Measurements from ENCODE around the gene DHRSX. TPM values are rescaled to one million over a fixed set of nuclear protein-coding genes. Genes with fewer than 3 reads are reported as not detected.

Gene DHRSX
- total and polyA plus RNA-seq, 9 of the 15 experiments (the other 6 are each of a cell fraction or from before 2014, with no cell fraction given), result 0.59 to 11.0 (median 6.2) TPM

DNA sequence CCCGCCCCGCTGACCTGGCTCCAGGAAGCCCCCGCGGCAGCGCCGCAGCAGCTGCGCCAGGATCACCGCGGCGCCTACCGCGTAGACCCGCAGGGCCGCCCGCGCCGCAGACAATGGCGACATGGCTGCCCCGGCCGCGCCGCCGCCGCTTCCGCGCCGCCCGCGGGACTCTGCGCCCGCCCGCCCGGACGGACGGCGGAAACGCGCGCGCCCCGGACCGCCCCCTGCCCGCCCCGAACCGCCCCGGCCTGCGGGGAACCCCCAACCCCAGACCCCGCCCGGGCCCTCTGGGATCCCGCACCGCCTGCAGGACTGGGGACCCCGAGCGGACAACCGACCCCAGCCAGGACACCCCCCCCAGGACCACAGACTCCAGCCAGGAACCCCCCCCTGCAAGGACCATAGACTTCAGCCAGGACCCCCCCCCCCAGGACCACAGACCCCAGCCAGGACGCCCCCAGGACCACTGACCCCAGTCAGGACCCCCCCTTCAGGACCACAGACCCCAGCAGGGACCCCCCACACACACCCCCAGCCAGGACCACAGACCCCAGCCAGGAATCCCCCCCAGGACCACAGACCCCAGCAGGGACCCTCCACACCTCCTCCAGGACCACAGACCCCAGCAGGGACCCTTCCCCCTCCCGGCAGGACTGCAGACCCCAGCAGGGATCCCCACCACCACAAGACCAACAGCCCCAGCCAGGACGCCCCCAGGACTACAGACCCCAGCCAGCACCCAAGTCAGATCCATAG is at the start of gene DHRSX, which contains the start of gene ZBED1 (continued):
- TF ChIP-seq XRCC4 (IDR thresholded peaks at IDR 0.05; ENCODE audit: extremely low read depth, insufficient read depth, insufficient read length), result no peak
- peak; percentile 34 for TF ChIP-seq ZFP36 (IDR thresholded peaks at IDR 0.05; ENCODE audit: low read depth, low read length, partially characterized antibody)
- TF ChIP-seq RBM14 (IDR thresholded peaks at IDR 0.05; ENCODE audit: borderline replicate concordance, insufficient read depth, low read depth, low read length), result no peak
- TF ChIP-seq ZKSCAN8 (CRISPR knock-in tag; IDR thresholded peaks at IDR 0.05), result no peak
- TF ChIP-seq, protein P1, sequence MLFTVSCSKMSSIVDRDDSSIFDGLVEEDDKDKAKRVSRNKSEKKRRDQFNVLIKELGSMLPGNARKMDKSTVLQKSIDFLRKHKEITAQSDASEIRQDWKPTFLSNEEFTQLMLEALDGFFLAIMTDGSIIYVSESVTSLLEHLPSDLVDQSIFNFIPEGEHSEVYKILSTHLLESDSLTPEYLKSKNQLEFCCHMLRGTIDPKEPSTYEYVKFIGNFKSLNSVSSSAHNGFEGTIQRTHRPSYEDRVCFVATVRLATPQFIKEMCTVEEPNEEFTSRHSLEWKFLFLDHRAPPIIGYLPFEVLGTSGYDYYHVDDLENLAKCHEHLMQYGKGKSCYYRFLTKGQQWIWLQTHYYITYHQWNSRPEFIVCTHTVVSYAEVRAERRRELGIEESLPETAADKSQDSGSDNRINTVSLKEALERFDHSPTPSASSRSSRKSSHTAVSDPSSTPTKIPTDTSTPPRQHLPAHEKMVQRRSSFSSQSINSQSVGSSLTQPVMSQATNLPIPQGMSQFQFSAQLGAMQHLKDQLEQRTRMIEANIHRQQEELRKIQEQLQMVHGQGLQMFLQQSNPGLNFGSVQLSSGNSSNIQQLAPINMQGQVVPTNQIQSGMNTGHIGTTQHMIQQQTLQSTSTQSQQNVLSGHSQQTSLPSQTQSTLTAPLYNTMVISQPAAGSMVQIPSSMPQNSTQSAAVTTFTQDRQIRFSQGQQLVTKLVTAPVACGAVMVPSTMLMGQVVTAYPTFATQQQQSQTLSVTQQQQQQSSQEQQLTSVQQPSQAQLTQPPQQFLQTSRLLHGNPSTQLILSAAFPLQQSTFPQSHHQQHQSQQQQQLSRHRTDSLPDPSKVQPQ (CRISPR knock-in tag; IDR thresholded peaks at IDR 0.05; ENCODE audit: borderline replicate concordance), result no peak
- TF ChIP-seq ARID1B (IDR thresholded peaks at IDR 0.05), result no peak
- no peak for TF ChIP-seq NFIX (CRISPR knock-in tag; IDR thresholded peaks at IDR 0.05; ENCODE audit: low read depth)
- TF ChIP-seq ELF1 (tag; IDR thresholded peaks at IDR 0.05), result peak; percentile 38; the same call in 1 of the 2 replicates
- 0 out of 2 replicates have a peak, but pooled peaks have one; percentile 33 for TF ChIP-seq MYC (IDR thresholded peaks at IDR 0.05; ENCODE audit: low read depth, low read length)
- no peak for TF ChIP-seq MYC (CRISPR knock-in tag; IDR thresholded peaks at IDR 0.05; ENCODE audit: borderline replicate concordance, low read depth)
- peak; percentile 46; the same call in 1 of the 2 replicates for TF ChIP-seq RBFOX2 (IDR thresholded peaks at IDR 0.05; ENCODE audit: low read depth, low read length)
- TF ChIP-seq ARNT (IDR thresholded peaks at IDR 0.05), result no peak
- TF ChIP-seq MED1 (CRISPR knock-in tag; IDR thresholded peaks at IDR 0.05; ENCODE audit: borderline replicate concordance), result no peak
- TF ChIP-seq, protein P2, sequence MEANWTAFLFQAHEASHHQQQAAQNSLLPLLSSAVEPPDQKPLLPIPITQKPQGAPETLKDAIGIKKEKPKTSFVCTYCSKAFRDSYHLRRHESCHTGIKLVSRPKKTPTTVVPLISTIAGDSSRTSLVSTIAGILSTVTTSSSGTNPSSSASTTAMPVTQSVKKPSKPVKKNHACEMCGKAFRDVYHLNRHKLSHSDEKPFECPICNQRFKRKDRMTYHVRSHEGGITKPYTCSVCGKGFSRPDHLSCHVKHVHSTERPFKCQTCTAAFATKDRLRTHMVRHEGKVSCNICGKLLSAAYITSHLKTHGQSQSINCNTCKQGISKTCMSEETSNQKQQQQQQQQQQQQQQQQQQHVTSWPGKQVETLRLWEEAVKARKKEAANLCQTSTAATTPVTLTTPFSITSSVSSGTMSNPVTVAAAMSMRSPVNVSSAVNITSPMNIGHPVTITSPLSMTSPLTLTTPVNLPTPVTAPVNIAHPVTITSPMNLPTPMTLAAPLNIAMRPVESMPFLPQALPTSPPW (CRISPR knock-in tag; IDR thresholded peaks at IDR 0.05), result peak; percentile 48; the same call in 1 of the 2 replicates
- TF ChIP-seq GATAD2A (IDR thresholded peaks at IDR 0.05), result no peak
- TF ChIP-seq ZBTB7A (IDR thresholded peaks at IDR 0.05; ENCODE audit: borderline replicate concordance, control insufficient read depth, low read depth, low read length), result peak; percentile 55
- TF ChIP-seq POLR2H (tag; IDR thresholded peaks at IDR 0.05; ENCODE audit: low read depth), result 0 out of 2 replicates have a peak, but pooled peaks have one; percentile 21
- TF ChIP-seq PHF8 (IDR thresholded peaks at IDR 0.05; ENCODE audit: borderline replicate concordance, low read length), result peak; percentile 67; the same call in 1 of the 2 replicates
- peak; percentile 56 for TF ChIP-seq GABPA (tag; conservative IDR thresholded peaks at IDR 0.05; ENCODE audit: low read depth)
- no peak for TF ChIP-seq MAZ (CRISPR knock-in tag; conservative IDR thresholded peaks at IDR 0.05 in 1 of 2, IDR thresholded peaks at IDR 0.05 in 1 of 2)
- TF ChIP-seq ETV5 (CRISPR knock-in tag; IDR thresholded peaks at IDR 0.05; ENCODE audit: low read depth), result no peak
